AG04449 (cell line): ENCODE results near the gene RASGRP2.

ENCODE experiments used
- CTCF ChIA-PET: fragments of 350-600 bp; formaldehyde crosslinking; extraction: SDS; loops from one replicate; lab custom pipeline; 2021; ENCODE audit warnings: antibody characterized with exemption; lab: Yijun Ruan, JAX
- POLR2A ChIA-PET: fragments of 400-600, 350-600 bp; formaldehyde crosslinking; extraction: SDS; loops from one replicate; lab custom pipeline; 2020; ENCODE audit warnings: antibody characterized with exemption, inconsistent platforms; lab: Yijun Ruan, JAX
- DNase-seq: peaks from one replicate; pipeline ENCODE4 v3.0.0-alpha.2; 2010; ENCODE audit warnings: low read depth, low spot score
- H3K4me3 ChIP-seq: 2 replicates; pipeline ENCODE4 v1.5.1; 2011; ENCODE audit warnings: low read depth, mild to moderate bottlenecking, control low read depth, low read length
- TF ChIP-seq, protein P1 (sequence below): IDR thresholded peaks from one replicate; pipeline ENCODE4 v1.5.1; 2011; ENCODE audit warnings: mild to moderate bottlenecking, moderate library complexity, low read length, control low read depth, inconsistent platforms; ENCODE audit not compliant: insufficient read depth; ENCODE audit errors: missing control alignments

The RASGRP2 gene

DNA sequence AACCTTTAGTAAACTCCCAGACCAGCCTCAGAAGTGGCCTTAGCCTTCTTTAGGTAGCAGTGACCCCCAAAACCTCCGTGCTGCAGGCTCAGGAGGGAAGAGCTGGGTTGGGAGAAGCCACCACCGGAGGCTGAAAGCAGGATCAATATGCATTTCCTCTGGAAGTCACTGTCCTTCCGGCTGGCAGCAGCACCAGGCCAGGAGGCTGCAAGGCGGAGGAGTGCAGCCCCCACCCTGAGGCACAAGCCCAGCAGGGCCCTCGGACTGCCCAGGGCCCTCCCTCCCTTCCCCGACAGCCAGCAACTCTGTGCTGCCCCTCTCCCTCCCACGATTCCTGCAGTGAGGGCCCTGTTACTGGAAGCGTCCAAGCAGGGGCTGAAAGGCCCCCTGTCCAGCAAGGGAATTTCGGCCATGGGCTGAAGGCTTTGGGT, 17.7 kb downstream of the RASGRP2 start:
- ChIA-PET POLR2A (no interaction called here), CTCF (interaction anchor here (0.6 to 4.8 kb wide), 7 partner anchors 9 to 277 kb away, joined by 3 to 19 read pairs (median 5); no protein-coding TSS in a partner anchor)
- TF ChIP-seq, protein P1, sequence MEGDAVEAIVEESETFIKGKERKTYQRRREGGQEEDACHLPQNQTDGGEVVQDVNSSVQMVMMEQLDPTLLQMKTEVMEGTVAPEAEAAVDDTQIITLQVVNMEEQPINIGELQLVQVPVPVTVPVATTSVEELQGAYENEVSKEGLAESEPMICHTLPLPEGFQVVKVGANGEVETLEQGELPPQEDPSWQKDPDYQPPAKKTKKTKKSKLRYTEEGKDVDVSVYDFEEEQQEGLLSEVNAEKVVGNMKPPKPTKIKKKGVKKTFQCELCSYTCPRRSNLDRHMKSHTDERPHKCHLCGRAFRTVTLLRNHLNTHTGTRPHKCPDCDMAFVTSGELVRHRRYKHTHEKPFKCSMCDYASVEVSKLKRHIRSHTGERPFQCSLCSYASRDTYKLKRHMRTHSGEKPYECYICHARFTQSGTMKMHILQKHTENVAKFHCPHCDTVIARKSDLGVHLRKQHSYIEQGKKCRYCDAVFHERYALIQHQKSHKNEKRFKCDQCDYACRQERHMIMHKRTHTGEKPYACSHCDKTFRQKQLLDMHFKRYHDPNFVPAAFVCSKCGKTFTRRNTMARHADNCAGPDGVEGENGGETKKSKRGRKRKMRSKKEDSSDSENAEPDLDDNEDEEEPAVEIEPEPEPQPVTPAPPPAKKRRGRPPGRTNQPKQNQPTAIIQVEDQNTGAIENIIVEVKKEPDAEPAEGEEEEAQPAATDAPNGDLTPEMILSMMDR, result no peak
- no peak overlapping the region for H3K4me3 ChIP-seq
- DNase-seq, result no peak

DNA sequence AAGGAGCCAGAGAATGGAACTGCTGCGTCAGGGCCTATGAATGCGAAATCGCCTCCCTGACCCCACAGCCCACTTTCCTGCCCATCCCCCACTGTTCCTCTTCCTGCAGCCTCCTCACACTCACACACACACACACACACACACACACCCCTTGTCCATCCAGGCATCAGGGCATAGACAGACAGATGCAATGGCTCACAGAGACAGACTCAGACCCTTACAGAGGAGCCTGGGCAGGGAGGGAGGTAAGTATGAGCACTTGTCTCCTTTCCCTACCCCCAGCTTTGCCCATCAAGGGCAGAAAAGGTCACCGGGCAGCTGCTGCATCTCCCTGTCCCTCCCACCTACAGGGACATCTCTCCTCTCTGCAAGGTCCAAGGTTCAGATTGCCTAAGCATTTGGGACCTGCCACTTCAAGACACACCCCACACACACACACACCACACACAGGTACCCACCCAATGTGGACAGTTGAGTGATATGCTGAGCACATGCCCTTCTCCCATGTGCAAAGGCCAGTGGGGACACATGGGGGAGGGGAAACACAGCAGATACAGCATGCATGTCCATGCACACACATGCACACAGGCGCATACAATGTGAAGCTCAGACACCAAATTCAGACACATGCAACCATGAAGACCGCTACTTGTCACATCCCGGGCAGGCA, 18.9 kb downstream of the RASGRP2 start:
- no peak overlapping the region for H3K4me3 ChIP-seq
- TF ChIP-seq, protein P1, result no peak
- no peak for DNase-seq
- ChIA-PET POLR2A (no interaction called here), CTCF (interaction anchor here (1.4 to 4.8 kb wide), 6 partner anchors 8 to 36 kb away, joined by 4 to 19 read pairs (median 8); no protein-coding TSS in a partner anchor)

DNA sequence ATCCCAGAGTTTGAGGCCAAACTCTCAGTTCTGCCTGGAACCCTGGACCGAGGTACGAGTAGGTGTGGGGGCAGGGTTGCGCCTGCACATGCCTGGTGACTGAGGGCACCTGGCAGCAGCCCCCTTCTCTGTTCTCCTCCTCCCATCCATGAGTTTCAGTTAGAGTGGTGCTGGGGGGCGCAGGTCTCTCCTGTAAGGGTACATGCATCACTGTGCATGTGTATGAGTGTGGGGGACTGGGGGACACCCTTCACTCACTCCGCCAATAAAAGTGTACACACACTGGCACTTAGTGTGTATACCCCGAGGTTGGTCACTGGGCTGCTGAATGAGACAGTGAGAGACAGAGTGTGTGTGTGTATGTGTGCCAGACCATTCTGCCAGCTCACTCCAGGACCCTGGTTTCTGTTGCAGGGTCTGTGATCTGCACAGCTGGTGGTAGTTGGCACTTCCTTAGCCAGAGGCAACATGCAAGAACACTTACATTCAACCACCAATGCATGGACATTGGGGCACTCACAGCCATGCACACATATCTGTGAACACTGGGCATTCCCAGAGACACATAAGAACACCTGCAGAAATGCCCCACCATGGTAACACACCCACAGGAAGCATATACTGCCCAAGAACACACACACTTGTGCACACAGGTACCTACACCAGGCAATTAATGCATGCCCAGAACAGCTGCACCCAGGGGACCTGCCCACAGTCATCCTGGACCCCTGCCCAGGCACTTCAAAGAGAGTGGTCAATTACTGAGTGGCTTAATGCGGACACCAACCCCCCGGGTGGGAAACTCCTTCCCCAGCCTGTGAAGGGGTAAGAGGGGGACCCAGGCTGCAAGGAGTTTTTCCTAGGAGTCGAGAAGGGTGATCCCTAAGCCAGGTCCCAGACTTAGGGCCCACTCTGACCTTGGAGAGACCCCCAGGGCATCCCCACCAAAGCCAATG, 19.8 kb downstream of the RASGRP2 start:
- CTCF ChIA-PET, result interaction anchor here (1.4 to 4.8 kb wide), 4 partner anchors 9 to 36 kb away, joined by 4 to 19 read pairs (median 8); no protein-coding TSS in a partner anchor
- TF ChIP-seq, protein P1, result no peak
- no peak overlapping the region for H3K4me3 ChIP-seq
- POLR2A ChIA-PET, result no interaction called here
- DNase-seq, result no peak

DNA sequence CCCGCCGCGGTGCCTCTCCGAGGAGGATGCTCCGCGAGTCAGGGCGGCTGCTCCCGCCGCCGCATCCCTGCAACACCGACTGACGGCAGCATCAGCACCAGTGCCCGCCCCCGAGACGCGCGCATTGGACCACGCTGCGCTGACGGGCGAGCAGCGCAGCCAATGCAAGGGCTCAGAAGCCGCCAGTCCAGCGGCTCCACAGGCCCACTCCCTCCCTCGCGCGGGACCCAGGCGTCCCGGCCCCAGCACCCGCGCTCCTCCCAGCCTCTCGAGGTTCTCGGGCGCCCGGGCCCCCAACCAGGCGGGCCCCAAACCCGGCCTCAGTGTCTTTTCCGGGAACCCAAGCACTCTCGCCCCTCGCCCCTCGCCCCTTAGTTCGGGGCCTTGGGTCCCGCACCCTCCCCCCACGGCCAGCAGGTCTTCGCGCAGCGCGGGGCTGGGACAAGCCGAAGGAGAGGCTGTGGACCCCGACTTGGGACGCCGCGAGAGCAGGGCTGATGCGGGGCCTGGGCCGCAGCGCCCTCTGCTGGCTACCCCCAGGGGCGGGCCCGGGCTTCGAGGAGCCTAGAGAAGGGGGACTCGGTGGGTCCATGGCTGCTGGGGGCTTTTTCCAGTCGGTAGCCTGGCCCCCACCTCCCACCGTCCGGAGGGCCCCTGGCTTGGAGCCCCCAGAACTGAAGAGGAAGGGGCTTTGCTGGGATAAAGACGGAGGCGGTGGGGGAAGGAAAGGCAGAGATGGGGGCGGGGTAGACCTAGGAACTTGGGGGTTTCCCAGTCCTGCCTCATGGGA, 20.6 kb downstream of the RASGRP2 start, which contains the start of gene NRXN2:
TSS of gene NRXN2 (minus strand) at position 81 of the 790 bp plus-strand sequence. CDS start 9,498 bp downstream, outside the sequence.
- CTCF ChIA-PET, result interaction anchor here (1.4 to 4.8 kb wide), 3 partner anchors 18 to 35 kb away, joined by 5 to 19 read pairs (median 14); no protein-coding TSS in a partner anchor
- TF ChIP-seq, protein P1, result peak; percentile 97
- DNase-seq, result no peak
- peak within 1 kb of the TSS; percentile 65 for H3K4me3 ChIP-seq
- POLR2A ChIA-PET, result no interaction called here

DNA sequence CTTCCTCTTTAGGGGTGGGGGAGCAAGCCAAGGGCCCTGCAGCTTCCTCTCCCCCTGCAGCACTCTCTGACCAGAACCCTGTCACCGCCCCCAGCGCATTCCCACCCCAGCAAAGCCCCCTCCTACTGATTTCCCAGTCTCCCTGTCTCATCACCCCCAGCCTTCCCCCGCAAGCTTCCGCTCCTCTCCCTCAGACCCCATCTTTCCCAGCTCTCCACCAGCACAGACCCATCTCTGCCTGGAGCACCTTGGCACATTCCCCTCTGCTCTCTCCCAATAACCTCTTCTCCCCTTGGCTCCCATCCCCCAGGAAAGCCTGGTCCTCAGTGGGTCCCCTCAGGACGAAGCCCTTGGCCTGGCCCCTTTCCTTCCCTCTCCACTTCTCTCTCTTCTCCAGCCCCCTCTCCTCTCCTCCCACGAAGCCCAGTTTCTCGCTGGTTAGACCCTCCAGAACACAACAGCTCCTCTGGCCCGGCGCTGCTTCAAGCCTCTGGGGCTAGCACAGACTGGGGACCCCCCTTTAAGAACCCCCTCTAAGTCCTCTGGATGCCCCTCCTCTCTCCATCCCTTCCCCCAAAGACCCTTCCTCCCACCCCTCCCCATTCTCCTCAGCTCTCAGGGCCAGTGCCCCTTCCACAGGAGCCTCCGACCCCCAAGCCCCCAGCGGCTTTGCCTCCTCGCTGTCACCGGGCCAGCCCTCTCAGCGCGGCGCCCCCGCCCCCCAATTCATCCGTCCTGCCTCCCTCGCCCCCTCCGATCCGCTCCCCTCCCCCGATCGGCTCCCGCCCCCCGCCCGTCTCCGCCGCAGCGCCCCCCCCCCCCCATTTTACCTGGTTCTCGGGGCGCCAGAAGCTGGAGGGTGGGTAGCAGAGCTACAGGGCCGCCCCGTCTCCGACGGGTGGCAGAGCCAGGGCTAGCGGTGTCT, 21.5 kb downstream of the RASGRP2 start:
- no peak overlapping the region for H3K4me3 ChIP-seq
- CTCF ChIA-PET, result interaction anchor here (0.7 to 3.0 kb wide), 5 partner anchors 12 to 273 kb away, joined by 3 to 14 read pairs (median 3); partner anchors contain the start of gene RASGRP2
- no peak for DNase-seq
- POLR2A ChIA-PET, result no interaction called here
- TF ChIP-seq, protein P1, result no peak
